Stimulated activated CD4-positive, alpha-beta T cell treated with anti-CD3 and anti-CD28 coated beads, Interleukin-4, amount 100 ng/mL, for 4 hours (primary cell): ENCODE data around the gene SIAH2.

ENCODE experiments used
- DNase-seq, 2 experiments: peaks; one replicate each; pipeline ENCODE4 v3.0.0-alpha.2; 2020

SIAH2 gene

GRCh38 chr3:150773616-150774192, 10.7 kb upstream of the SIAH2 start:
- no peak for DNase-seq

- DNase-seq, result no peak
Measured at GRCh38 chr3:150771600-150771999, 8.6 kb upstream of the SIAH2 start.

GRCh38 chr3:150770681-150771080, 7.7 kb upstream of the SIAH2 start:
- no peak for DNase-seq

- DNase-seq, result no peak
Measured at GRCh38 chr3:150766742-150767141, 3.8 kb upstream of the SIAH2 start.

- peak in 1 of 2 experiments; percentile 61 for DNase-seq
Measured at GRCh38 chr3:150765949-150766720, 3.2 kb upstream of the SIAH2 start.

GRCh38 chr3:150764967-150765366, 2.0 kb upstream of the SIAH2 start:
- no peak for DNase-seq

- no peak for DNase-seq
Measured at GRCh38 chr3:150764566-150764965, 1.6 kb upstream of the SIAH2 start.

GRCh38 chr3:150763841-150764483, 993 bp upstream of the SIAH2 start:
- DNase-seq, result peak; percentile 45 to 49

GRCh38 chr3:150762662-150763121, 277 bp downstream of the SIAH2 start:
- DNase-seq, result no peak

GRCh38 chr3:150761831-150762661, 923 bp downstream of the SIAH2 start:
- peak; percentile 35 to 36 for DNase-seq

GRCh38 chr3:150760431-150761200, 2.4 kb downstream of the SIAH2 start:
- peak in 1 of 2 experiments; percentile 54 for DNase-seq

- no peak for DNase-seq
Measured at GRCh38 chr3:150759947-150760346, 3.0 kb downstream of the SIAH2 start.

GRCh38 chr3:150759319-150759718, 3.6 kb downstream of the SIAH2 start:
- no peak for DNase-seq

GRCh38 chr3:150757768-150758167, 5.2 kb downstream of the SIAH2 start:
- no peak for DNase-seq

- no peak for DNase-seq
Measured at GRCh38 chr3:150757364-150757763, 5.6 kb downstream of the SIAH2 start.

GRCh38 chr3:150756491-150757059, 6.4 kb downstream of the SIAH2 start:
- DNase-seq, result no peak

GRCh38 chr3:150755902-150756301, 7.1 kb downstream of the SIAH2 start:
- DNase-seq, result no peak

- DNase-seq, result no peak
Measured at GRCh38 chr3:150754896-150755295, 8.1 kb downstream of the SIAH2 start.

GRCh38 chr3:150751781-150752263, 11.1 kb downstream of the SIAH2 start:
- no peak for DNase-seq

- DNase-seq, result no peak
Measured at GRCh38 chr3:150749255-150749654, 13.7 kb downstream of the SIAH2 start.

- no peak for DNase-seq
Measured at GRCh38 chr3:150748684-150749047, 14.3 kb downstream of the SIAH2 start.
